HEK293T (cell line): ENCODE measurements around the gene ZNF565.

Experiments used
- BHLHE40 ChIP-seq: fragments of 450-650 bp; IDR thresholded peaks from 2 replicates; pipeline ENCODE4 v1.6.1; 2016; ENCODE audit warnings: mild to moderate bottlenecking, moderate library complexity, borderline replicate concordance
- FOXM1 ChIP-seq: fragments of 450-650 bp; IDR thresholded peaks from 2 replicates; pipeline ENCODE4 v1.6.1; 2017; ENCODE audit warnings: mild to moderate bottlenecking, borderline replicate concordance
- SP1 ChIP-seq: fragments of 450-650 bp; IDR thresholded peaks from 2 replicates; pipeline ENCODE4 v1.6.1; 2017

DNA sequence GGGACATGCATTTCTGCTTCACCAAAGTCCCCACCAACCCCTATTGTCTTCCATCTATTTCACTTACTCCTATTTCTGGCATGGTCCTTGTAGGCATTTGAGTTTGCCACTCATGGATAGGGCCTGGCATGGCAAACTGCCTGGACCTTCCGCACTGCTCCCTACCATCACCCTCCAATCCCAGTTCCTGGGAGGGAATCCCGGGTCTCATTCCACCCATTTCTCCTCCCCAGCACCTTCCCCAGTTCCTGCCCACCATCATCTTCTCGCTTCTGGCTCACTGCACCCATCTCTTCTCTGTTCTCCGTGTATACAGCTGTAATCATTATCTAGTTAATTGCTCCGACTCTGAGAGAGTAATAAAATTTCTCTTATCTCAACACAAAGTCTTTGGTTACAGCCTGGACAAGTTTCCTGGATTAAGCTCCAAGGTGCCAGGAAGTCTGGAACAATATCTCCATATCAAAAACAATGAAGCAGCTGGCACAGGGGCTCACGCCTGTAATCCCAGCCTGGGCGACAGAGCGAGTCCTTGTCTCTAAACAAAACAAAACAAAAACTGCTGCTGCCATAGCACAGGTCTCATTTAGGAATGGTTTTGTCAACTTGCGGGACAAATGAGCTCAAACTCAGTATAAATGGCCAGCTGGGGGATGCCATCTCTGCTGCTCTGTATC lies 45.2 kb downstream of the ZNF565 start:
- TF ChIP-seq SP1 (no peak), FOXM1 (no peak), BHLHE40 (no peak)
